ENCODE results near the gene ITIH1.

Gene ITIH1

GRCh38 chr3:52827441-52827840 lies 50.0 kb downstream of the ITIH1 start:
- no peak for DNase-seq (ENCODE audit: low spot score)
- no peak overlapping the region for H3K27ac ChIP-seq (ENCODE audit: poor library complexity, severe bottlenecking)
- peaks cover 7% of the 10 kb centered on the region for H3K4me1 ChIP-seq (ENCODE audit: insufficient read depth, poor library complexity, severe bottlenecking)
- TF ChIP-seq CTCF (IDR thresholded peaks at IDR 0.05; ENCODE audit: poor library complexity, severe bottlenecking): no peak
- H3K27me3 ChIP-seq (ENCODE audit: insufficient read depth, poor library complexity, severe bottlenecking): no peaks in the 10 kb centered on the region
- no peak overlapping the region for H3K4me3 ChIP-seq (ENCODE audit: severe bottlenecking)
- no peak for ATAC-seq (ENCODE audit: low read depth)
- no peaks in the 10 kb centered on the region for H3K9me3 ChIP-seq (ENCODE audit: severe bottlenecking)
- H3K36me3 ChIP-seq (ENCODE audit: low read depth): no peaks in the 10 kb centered on the region

GRCh38 chr3:52827866-52828376 lies 50.5 kb downstream of the ITIH1 start:
- DNase-seq (ENCODE audit: low spot score): no peak
- ATAC-seq (ENCODE audit: low read depth): no peak

GRCh38 chr3:52829482-52829881 lies 52.1 kb downstream of the ITIH1 start:
- ATAC-seq (ENCODE audit: low read depth): no peak
- no peak for TF ChIP-seq CTCF (IDR thresholded peaks at IDR 0.05; ENCODE audit: poor library complexity, severe bottlenecking)
- H3K4me3 ChIP-seq (ENCODE audit: severe bottlenecking): no peak overlapping the region
- H3K27ac ChIP-seq (ENCODE audit: poor library complexity, severe bottlenecking): no peak overlapping the region
- DNase-seq (ENCODE audit: low spot score): no peak
- peaks cover 7% of the 10 kb centered on the region for H3K4me1 ChIP-seq (ENCODE audit: insufficient read depth, poor library complexity, severe bottlenecking)
- H3K36me3 ChIP-seq (ENCODE audit: low read depth): no peaks in the 10 kb centered on the region
- H3K27me3 ChIP-seq (ENCODE audit: insufficient read depth, poor library complexity, severe bottlenecking): no peaks in the 10 kb centered on the region
- H3K9me3 ChIP-seq (ENCODE audit: severe bottlenecking): no peaks in the 10 kb centered on the region

More at GRCh38 chr3:52827866-52828376, 50.5 kb downstream of the ITIH1 start:
- H3K9me3 ChIP-seq (ENCODE audit: severe bottlenecking): no peaks in the 10 kb centered on the region
- H3K4me1 ChIP-seq (ENCODE audit: insufficient read depth, poor library complexity, severe bottlenecking): peaks cover 7% of the 10 kb centered on the region
- no peak for TF ChIP-seq CTCF (IDR thresholded peaks at IDR 0.05; ENCODE audit: poor library complexity, severe bottlenecking)
- H3K4me3 ChIP-seq (ENCODE audit: severe bottlenecking): no peak overlapping the region
- no peaks in the 10 kb centered on the region for H3K27me3 ChIP-seq (ENCODE audit: insufficient read depth, poor library complexity, severe bottlenecking)
- no peak overlapping the region for H3K27ac ChIP-seq (ENCODE audit: poor library complexity, severe bottlenecking)
- no peaks in the 10 kb centered on the region for H3K36me3 ChIP-seq (ENCODE audit: low read depth)

- ATAC-seq (ENCODE audit: low read depth) (no peak), DNase-seq (ENCODE audit: low spot score) (no peak)
- no peak overlapping the region for H3K4me3 ChIP-seq (ENCODE audit: severe bottlenecking)
- H3K36me3 ChIP-seq (ENCODE audit: low read depth): no peaks in the 10 kb centered on the region
- TF ChIP-seq CTCF (IDR thresholded peaks at IDR 0.05; ENCODE audit: poor library complexity, severe bottlenecking): no peak
- H3K4me1 ChIP-seq (ENCODE audit: insufficient read depth, poor library complexity, severe bottlenecking): peaks cover 7% of the 10 kb centered on the region
- H3K27ac ChIP-seq (ENCODE audit: poor library complexity, severe bottlenecking): no peak overlapping the region
- H3K27me3 ChIP-seq (ENCODE audit: insufficient read depth, poor library complexity, severe bottlenecking): no peaks in the 10 kb centered on the region
- no peaks in the 10 kb centered on the region for H3K9me3 ChIP-seq (ENCODE audit: severe bottlenecking)
These were observed 52.6 kb downstream of the ITIH1 start for GRCh38 chr3:52829906-52830463.

- Histone ChIP-seq H3K27ac (ENCODE audit: poor library complexity, severe bottlenecking) (no peak within 1 kb of the TSS), H3K27me3 (ENCODE audit: insufficient read depth, poor library complexity, severe bottlenecking) (no peaks in the 10 kb centered on the region), H3K36me3 (ENCODE audit: low read depth) (no peaks in the 10 kb centered on the region), H3K4me3 (ENCODE audit: severe bottlenecking) (no peak within 1 kb of the TSS), H3K4me1 (ENCODE audit: insufficient read depth, poor library complexity, severe bottlenecking) (peaks cover 7% of the 10 kb centered on the region), H3K9me3 (ENCODE audit: severe bottlenecking) (no peaks in the 10 kb centered on the region)
- TF ChIP-seq CTCF (IDR thresholded peaks at IDR 0.05; ENCODE audit: poor library complexity, severe bottlenecking): no peak
- ATAC-seq (ENCODE audit: low read depth): no peak
- DNase-seq (ENCODE audit: low spot score): no peak
These were observed 53.3 kb downstream of the ITIH1 start, which contains the start of gene ITIH4 for GRCh38 chr3:52830535-52831258. ITIH4 (minus strand) TSS chr3:52830672; CDS start chr3:52830642, 30 bp downstream.
